Pancreas (tissue), 10 donors: ENCODE measurements around the gene TRIM54. TPM values are rescaled to one million over a fixed set of nuclear protein-coding genes. Genes with fewer than 3 reads are reported as not detected.
A peak's percentile ranks its signal among the peaks of the same experiment; 100 is the strongest.

ENCODE experiments used
- ATAC-seq, 4 donors: fragments of 200-7000 bp; cut with Tn5 transposase; one replicate each; pipeline versions ENCODE4 v1.8.0 to v1.9.1; 2020; ENCODE audit warnings: mild to moderate bottlenecking in 4 of 4, moderate library complexity in 4 of 4
- DNase-seq, 6 donors: peaks; one replicate each; pipeline ENCODE4 v3.0.0-alpha.2; 2020
- FAIRE-seq: peaks from 2 replicates; lab custom pipeline; 2012; peaks lifted over from hg19 to GRCh38; lab: Jason Lieb, UNC
- H3K27ac ChIP-seq, 4 donors: fragments of 200-600 bp; sonication (generic); 1 replicate in 3 of 4; 2 replicates in 1 of 4; pipeline versions ENCODE4 v1.5.0 to v1.8.0; 2020
- H3K27me3 ChIP-seq, 4 donors: fragments of 200-600 bp; one replicate each; pipeline ENCODE4 v1.8.0; 2021
- H3K36me3 ChIP-seq, 3 donors: fragments of 200-600 bp; sonication (generic) in 1 of 3; one replicate each; pipeline versions ENCODE4 v1.5.0 to v1.8.0; 2020 to 2021
- H3K4me1 ChIP-seq, 3 donors: fragments of 200-600 bp; one replicate each; pipeline ENCODE4 v1.8.0; 2021
- H3K4me3 ChIP-seq, 4 donors: fragments of 200-600 bp; sonication (generic) in 2 of 4; one replicate each; pipeline versions ENCODE4 v1.5.0 to v1.8.0; 2020 to 2021
- H3K9me3 ChIP-seq, 4 donors: fragments of 200-600 bp; one replicate each; pipeline ENCODE4 v1.8.0; 2021
- WGBS, 2 donors: extraction: QIAGEN DNeasy Blood & Tissue Kit; methylation state at CpG; one replicate each; pipeline ENCODE4 v1.1.7; 2013; 5-methylcytosine and 5-hydroxymethylcytosine counted together
- intact Hi-C, 3 donors: fragments of 100-400 bp; cut with DNase I; formaldehyde crosslinking; loops; one replicate each; pipeline versions ENCODE4 v1.11.1 to v1.14.2; 2022
- polyA plus RNA-seq, 2 donors: library from polyadenylated mRNA; stranded (reverse); fragments of 200-250 nt; gene quantifications; one replicate each; pipeline ENCODE4 v1.2.3, GENCODE V29; 2013
- total RNA-seq, 6 donors: library from RNA; stranded (reverse); fragmentation: NEBNext Ultra II Directional in 4 of 6; extraction: Animal tissue kit (Norgen Biotek cat#: 25700) in 4 of 6; gene quantifications; one replicate each; pipeline versions ENCODE4 v1.2.1 to v1.2.4, GENCODE V29; 2021 to 2023
- TF ChIP-seq, protein P1 (sequence below), 4 donors: fragments of 200-600 bp; sonication (generic) in 3 of 4; IDR thresholded peaks; one replicate each; pipeline versions ENCODE4 v1.5.0 to v1.8.0; 2021; ENCODE audit warnings: antibody characterized with exemption in 4 of 4
- donor health status: healthy with polysubstance abuse.
- donor health status: DM: no; HTN: no; CAD: no; lungs with moderate emphysema.
- donor health status: DM: no; HTN: no; CAD: no.
- donor health status: control.
- donor health status: control.
- donor health status: Bipolar disorder and iron deficiency.
- donor health status: DM: yes; HTN: yes; CAD: no.
- donor health status: DM: no; HTN: no; CAD: no.
- donor health status: DM: no; HTN: no; CAD: no.
- donor health status: DM: yes; HTN: yes; CAD: no.

Gene TRIM54
- total and polyA plus RNA-seq, 8 donors, result 0.08 to 1.1 (median 0.29) TPM

DNA sequence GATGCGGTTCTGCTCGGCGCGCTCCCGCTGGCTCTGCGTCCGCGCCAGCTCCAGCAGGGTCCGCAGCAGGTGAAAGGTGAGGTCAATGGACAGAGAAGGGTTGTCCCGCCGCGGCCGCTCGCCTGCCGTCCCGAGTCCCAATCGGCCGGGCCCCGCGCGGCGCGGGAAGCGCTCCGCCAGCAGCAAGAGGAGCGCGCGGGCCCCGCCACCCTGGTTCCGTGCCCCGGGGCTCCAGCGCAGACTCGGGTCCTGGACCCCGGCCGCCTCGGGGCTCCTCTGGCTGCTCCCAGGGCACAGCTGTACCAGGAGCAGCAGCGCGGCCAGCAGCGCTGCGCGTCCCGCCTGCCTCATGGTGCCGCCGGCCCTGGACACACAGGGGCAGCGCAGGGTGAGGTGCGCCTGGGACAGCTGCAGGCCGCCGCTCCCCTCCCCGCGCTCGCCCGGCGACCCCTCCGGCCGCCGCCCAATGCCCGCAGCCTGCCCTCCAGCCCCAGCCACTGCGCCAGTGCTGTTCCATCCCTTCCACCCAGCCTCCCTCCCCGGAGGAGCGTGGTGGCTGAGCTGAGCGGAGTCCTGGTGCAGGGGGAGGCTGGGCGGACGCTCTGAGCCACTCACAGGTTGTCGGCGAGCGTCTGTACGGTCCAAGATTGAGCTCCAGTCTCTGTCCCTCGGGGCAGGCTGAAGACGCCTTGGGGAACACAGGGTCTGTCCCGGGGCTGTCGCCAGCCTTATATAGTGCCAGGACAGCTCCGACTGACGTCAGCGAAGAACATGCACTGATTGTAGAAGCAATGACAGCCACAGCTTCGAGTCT, 25.5 kb downstream of the TRIM54 start:
- TF ChIP-seq, protein P1, sequence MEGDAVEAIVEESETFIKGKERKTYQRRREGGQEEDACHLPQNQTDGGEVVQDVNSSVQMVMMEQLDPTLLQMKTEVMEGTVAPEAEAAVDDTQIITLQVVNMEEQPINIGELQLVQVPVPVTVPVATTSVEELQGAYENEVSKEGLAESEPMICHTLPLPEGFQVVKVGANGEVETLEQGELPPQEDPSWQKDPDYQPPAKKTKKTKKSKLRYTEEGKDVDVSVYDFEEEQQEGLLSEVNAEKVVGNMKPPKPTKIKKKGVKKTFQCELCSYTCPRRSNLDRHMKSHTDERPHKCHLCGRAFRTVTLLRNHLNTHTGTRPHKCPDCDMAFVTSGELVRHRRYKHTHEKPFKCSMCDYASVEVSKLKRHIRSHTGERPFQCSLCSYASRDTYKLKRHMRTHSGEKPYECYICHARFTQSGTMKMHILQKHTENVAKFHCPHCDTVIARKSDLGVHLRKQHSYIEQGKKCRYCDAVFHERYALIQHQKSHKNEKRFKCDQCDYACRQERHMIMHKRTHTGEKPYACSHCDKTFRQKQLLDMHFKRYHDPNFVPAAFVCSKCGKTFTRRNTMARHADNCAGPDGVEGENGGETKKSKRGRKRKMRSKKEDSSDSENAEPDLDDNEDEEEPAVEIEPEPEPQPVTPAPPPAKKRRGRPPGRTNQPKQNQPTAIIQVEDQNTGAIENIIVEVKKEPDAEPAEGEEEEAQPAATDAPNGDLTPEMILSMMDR (IDR thresholded peaks at IDR 0.05), result no peak
- Histone ChIP-seq H3K27me3 (peaks cover 0 to 12% (median 3%) of the 10 kb centered on the region in 4 donors), H3K4me3 (no peak overlapping the region), H3K27ac (no peak overlapping the region), H3K4me1 (peaks cover 0 to 11% (median 8%) of the 10 kb centered on the region in 3 donors), H3K36me3 (no peaks in the 10 kb centered on the region), H3K9me3 (no peaks in the 10 kb centered on the region)
- DNase-seq (peak in 2 of 6 donors; percentile 58 to 67), ATAC-seq (peak in 1 of 4 donors; percentile 19), FAIRE-seq (no peak)
- 6 to 9% methylated on average over 58 to 75 of the region's 75 CpGs for WGBS, 2 donors
- intact Hi-C loops, result no loop called here

DNA sequence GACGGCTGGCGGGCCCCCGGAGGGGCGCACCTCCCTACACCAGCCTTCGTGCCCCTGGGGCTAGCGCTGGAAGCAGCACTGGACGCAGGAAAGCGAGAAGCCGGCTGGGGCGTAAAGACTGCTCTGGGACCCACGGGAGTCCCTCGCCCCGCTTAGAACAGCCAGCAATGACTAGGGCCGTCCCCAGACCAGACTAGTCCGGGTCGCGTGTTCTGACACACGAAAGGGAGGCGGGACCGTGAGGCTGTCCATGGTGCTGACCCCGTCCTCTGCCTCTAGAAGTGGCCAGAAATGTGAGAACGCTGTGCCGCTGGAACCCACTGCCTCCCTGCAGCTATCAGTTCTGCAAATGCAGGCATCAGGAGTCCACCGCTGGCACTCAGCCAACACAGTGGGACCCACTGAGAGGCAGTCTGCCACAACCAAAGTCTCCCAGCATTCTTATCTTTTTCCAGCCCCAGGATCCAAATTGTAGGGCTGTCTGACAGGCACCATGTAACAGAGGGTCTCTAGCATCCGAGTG, 26.2 kb downstream of the TRIM54 start, which contains the start of gene UCN:
Gene UCN (minus strand): TSS at position 87 of the 523 bp plus-strand sequence. CDS start 550 bp downstream, outside the sequence.
- 33 to 37% methylated on average over 25 of the region's 25 CpGs for WGBS, 2 donors
- Histone ChIP-seq H3K4me1 (peaks cover 0 to 11% (median 8%) of the 10 kb centered on the region in 3 donors), H3K4me3 (no peak within 1 kb of the TSS), H3K27me3 (peaks cover 0 to 12% (median 3%) of the 10 kb centered on the region in 4 donors), H3K9me3 (no peaks in the 10 kb centered on the region), H3K27ac (no peak within 1 kb of the TSS), H3K36me3 (no peaks in the 10 kb centered on the region)
- intact Hi-C loops, result no loop called here
- peak in 3 of 4 donors; percentile 29 to 74 (median 37) for ATAC-seq
- TF ChIP-seq, protein P1 (IDR thresholded peaks at IDR 0.05), result no peak
- DNase-seq, result peak; percentile 28 to 81 (median 54)
- FAIRE-seq, result no peak

DNA sequence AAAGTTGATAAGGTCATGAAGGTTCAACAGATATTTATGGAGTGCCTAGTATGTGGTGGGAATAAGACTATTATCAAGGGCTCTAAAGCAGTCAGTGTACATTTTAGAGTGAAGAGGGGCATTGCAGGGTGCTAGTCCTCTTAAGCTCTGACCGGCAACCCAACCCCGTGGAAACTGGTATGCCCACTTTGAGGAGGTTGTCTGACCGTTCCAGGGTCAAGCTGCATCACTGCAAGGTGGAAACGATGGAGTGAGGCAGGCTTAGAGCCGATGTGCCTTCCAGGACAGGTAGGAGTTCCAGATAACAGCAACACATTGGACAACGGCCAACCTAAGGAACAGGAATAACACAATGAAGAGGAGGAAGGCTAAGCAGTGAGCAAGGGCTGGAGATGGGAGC, 27.4 kb downstream of the TRIM54 start:
- no peak overlapping the region for H3K4me3 ChIP-seq
- H3K4me1 ChIP-seq, result peaks cover 0 to 11% (median 8%) of the 10 kb centered on the region in 3 donors
- peaks cover 0 to 12% (median 3%) of the 10 kb centered on the region in 4 donors for H3K27me3 ChIP-seq
- FAIRE-seq (no peak), ATAC-seq (no peak), DNase-seq (no peak)
- intact Hi-C loops, result no loop called here
- H3K27ac ChIP-seq, result no peak overlapping the region
- no peaks in the 10 kb centered on the region for H3K9me3 ChIP-seq
- 69 to 70% methylated on average over 6 of the region's 6 CpGs for WGBS, 2 donors
- TF ChIP-seq, protein P1 (IDR thresholded peaks at IDR 0.05), result no peak
- H3K36me3 ChIP-seq, result no peaks in the 10 kb centered on the region

DNA sequence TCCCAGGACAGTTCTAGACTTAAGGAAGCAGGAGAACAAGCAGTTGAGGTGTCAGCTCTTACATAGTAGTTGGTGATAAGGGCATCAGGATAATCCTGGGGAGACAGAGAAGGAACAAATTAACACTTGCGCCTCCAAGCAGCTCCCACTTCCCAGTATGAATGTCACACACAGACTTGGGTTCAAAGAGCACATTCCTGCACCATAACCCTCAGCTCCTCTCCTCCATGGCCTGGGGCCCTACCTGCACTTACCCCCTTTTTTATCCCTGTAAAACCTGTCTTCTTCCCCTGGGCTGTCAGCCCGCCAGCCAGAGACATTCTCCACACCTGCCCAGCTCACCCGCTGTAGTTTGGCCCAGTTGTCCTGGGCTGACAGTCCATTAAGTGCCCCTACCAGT, 29.9 kb downstream of the TRIM54 start:
- TF ChIP-seq, protein P1 (IDR thresholded peaks at IDR 0.05), result no peak
- intact Hi-C loops, result no loop called here
- H3K9me3 ChIP-seq, result no peaks in the 10 kb centered on the region
- ATAC-seq (no peak), FAIRE-seq (no peak), DNase-seq (no peak)
- H3K4me3 ChIP-seq, result no peak overlapping the region
- peaks cover 3 to 4% (median 4%) of the 10 kb centered on the region in 3 donors for H3K4me1 ChIP-seq
- peaks cover 0 to 12% (median 3%) of the 10 kb centered on the region in 4 donors for H3K27me3 ChIP-seq
- 91 to 97% methylated on average over 3 of the region's 3 CpGs for WGBS, 2 donors
- no peaks in the 10 kb centered on the region for H3K36me3 ChIP-seq
- no peak overlapping the region for H3K27ac ChIP-seq
